ENCODE results near the gene GARIN1A.
"Not testable (repeated sequence)": the region's sequence is repeated elsewhere in the genome, so short reads cannot be mapped to it uniquely, and the experiment has no call there.

The GARIN1A gene

GRCh38 chr7:128671992-128672391 lies at the start of gene GARIN1A:
Gene GARIN1A (plus strand): TSS chr7:128672292. CDS start chr7:128672398, 106 bp downstream.
- no peak for DNase-seq

DNA sequence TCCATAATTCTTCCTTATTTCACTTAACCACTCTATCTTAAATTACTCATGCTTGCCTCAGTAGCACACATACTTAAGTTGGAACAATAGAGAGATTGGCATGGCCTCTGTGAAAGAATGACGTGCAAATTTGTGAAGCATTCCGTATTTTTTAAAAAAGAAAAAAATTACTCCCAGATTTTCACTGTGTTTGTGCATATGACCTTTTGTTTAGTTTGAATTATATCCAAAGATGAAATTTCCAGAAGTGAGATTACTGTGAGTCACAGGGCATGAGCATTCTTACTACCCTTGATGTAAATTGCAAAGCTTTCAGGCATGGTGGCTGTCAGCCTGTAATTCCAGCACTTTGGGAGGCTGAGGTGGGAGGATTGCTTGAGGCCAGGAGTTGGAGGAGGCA lies 45.0 kb upstream of the GARIN1A start:
- not testable (repeated sequence) for DNase-seq

DNA sequence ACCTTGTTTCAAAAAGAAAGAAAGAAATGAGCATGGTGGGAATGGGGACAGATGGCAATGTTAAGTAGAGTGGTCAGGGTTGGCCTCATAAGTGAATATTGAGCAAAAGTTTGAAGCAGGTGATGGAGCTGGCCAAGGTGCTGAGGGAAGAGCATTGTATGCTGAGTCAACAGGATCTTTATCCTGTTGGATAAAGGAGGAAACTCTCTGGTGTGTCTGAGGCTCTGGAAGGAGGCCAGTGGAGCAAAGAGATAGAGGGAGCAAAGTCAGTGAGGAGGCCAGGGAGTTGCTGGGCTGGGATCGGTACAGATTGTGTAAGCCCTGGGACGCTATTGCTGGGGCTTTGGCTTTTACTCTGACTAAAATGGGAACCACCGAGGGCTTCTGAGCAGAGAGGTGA lies 38.2 kb upstream of the GARIN1A start:
- DNase-seq, result not testable (repeated sequence)

DNA sequence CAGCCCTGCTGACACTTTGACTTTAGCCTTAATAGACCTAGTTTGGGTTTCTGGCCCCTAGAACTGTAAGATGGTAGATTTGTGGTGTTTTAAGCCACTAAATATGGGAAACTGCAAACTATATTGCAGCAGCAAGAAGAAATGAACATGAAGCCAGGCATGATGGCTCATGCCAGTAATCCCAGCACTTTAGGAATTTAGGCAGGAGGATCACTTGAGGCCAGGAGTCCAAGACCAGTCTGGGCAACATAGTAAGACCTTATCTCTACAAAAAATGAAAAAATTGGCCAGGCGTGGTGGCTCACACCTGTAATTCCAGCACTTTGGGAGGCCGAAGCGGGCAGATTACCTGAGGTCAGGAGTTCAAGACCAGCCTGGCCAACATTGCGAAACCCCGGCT lies 26.9 kb upstream of the GARIN1A start:
- DNase-seq, result not testable (repeated sequence)

- not testable (repeated sequence) for DNase-seq
These were observed 26.2 kb upstream of the GARIN1A start for GRCh38 chr7:128645844-128646243.

DNA sequence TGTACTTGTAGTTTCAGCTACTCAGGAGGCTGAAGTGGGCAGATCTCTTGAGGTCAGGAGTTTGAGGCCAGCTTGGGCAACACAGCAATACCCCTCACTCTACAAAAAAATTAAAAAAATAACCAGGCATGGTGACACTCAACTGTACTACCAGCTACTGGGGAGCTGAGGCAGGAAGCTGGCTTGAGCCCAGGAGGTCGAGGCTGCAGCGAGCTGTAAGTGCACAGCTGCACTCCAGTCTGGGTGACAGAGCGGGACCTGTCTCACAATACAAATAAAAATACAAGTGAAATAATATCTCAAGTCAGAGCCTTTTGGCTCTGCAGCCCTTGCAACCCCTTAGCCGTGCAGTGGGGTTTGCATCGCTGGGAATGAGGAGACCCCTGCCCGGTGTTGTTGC lies 25.2 kb upstream of the GARIN1A start:
- DNase-seq, result not testable (repeated sequence)

GRCh38 chr7:128651096-128651495 lies 21.0 kb upstream of the GARIN1A start:
- not testable (repeated sequence) for DNase-seq

GRCh38 chr7:128652606-128653005 lies 19.5 kb upstream of the GARIN1A start:
- not testable (repeated sequence) for DNase-seq

DNA sequence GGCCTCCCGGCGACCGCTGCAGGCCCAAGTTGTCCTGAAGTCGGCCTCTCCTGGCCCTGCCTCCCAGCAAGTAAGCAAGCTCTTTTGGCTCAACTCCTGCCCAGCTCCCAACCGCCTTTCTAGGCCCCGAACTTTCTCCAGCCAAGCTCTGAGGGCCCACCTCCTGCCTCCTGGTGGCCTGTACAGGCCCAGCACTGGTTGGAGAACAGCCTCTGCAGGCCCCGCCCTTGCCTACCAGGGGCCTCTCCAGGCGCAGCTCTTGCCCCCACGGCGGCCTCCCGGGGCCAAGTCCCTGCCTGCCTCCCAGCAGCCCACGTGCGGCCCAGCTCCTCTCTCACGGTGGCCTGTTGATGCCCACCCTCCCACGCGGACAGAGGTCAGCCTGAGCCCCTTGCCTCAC lies 18.9 kb upstream of the GARIN1A start:
- DNase-seq, result not testable (repeated sequence)

GRCh38 chr7:128654080-128654479 lies 18.0 kb upstream of the GARIN1A start:
- DNase-seq, result not testable (repeated sequence)

GRCh38 chr7:128654501-128654900 lies 17.6 kb upstream of the GARIN1A start:
- not testable (repeated sequence) for DNase-seq

- DNase-seq, result not testable (repeated sequence)
These were observed 13.7 kb upstream of the GARIN1A start for GRCh38 chr7:128658428-128658827.

DNA sequence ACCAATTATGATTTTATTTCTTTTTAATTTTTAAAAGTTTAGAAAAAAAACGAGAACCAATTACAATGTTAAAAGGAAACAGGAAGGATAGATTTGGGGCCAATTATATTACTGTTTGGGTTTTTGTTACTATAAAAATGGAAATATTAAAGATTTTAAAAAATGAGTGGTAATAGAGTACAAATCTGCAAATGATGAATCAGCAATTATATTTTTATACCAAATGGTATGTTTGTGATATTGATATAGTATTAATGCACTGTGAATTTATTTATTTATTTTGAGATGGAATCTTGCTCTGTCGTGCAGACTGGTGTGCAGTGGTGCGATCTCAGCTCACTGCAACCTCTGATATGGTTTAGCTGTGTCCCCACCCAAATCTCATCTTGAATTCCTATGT lies 11.5 kb upstream of the GARIN1A start:
- no peak for DNase-seq

DNA sequence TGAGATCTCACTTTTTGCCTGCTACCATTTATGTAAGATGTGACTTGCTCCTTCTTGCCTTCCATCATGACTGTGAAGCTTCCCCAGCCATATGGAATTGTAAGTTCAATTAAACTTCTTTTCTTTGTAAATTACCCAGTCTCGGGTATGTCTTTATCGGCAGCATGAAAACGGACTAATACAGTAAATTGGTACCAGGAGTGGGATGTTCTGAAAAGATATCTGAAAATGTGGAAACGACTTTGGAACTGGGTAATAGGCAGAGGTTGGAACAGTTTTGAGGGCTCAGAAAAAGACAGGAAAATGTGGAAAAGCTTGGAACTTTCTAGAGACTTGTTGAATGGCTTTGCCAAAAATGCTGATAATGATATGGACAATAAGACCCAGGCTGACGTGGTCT lies 10.6 kb upstream of the GARIN1A start:
- DNase-seq, result no peak

DNA sequence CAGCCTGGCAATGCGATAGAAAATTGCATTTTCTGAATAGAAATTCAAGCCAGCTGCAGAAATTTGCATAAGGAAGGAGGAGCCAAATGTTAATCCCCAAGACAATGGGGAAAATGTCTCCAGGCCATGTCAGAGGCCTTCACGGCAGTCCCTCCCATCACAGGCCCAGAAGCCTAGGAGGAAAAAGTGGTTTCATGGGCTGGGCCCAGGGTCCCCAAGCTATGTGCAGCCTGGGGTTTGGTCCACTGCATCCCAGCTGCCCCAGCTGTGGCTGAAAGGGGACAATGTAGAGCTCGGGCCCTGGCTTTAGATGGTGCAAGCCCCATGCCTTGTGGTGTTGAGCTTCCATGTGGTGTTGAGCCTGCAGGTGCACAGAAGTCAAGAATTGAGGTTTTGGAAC lies 10.0 kb upstream of the GARIN1A start:
- DNase-seq, result no peak

GRCh38 chr7:128663223-128663622 lies 8.9 kb upstream of the GARIN1A start:
- DNase-seq, result not testable (repeated sequence)

DNA sequence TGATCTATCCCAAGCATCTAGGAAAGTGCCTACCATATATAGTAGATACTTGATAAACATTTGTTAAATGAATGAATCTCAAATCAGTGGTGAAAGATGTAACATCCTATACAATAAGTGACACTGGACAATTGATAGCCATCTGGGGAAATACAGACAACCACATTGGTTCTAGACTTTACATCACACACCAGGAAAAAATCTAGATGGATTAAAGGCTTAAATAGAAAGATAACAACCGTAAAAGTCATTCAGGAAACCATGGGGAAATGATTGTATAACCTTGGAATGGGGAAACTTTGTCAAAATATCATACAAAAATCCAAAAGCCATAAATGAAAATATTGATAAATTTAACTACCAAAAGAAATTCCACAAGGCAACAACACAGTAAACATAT lies 7.0 kb upstream of the GARIN1A start:
- DNase-seq, result no peak

GRCh38 chr7:128666200-128666599 lies 5.9 kb upstream of the GARIN1A start:
- no peak for DNase-seq

- no peak for DNase-seq
These were observed 930 bp downstream of the GARIN1A start for GRCh38 chr7:128672927-128673517.

DNA sequence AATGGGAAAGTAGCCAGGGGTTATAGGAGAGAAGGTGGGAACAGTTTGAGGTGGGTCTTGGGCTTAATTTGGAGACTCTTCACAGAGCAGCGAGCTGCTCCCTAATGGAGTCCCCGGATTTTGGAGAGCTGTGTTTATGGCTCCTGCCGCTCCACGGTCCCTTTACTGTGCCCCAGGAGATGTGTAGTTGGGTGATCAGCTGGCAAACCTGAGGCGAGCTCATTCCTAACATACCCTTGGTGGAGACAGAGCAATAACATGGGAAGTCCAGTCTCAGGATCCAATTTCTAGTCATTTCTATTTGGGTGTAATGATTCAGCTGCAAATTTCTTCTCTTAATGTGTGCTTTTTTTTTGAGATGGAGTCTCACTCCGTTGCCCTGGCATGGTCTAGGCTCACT lies 1.5 kb downstream of the GARIN1A start:
- DNase-seq, result no peak

GRCh38 chr7:128676665-128677064 lies 4.6 kb downstream of the GARIN1A start:
- no peak for DNase-seq

GRCh38 chr7:128679920-128680319 lies 7.8 kb downstream of the GARIN1A start:
- no peak for DNase-seq

DNA sequence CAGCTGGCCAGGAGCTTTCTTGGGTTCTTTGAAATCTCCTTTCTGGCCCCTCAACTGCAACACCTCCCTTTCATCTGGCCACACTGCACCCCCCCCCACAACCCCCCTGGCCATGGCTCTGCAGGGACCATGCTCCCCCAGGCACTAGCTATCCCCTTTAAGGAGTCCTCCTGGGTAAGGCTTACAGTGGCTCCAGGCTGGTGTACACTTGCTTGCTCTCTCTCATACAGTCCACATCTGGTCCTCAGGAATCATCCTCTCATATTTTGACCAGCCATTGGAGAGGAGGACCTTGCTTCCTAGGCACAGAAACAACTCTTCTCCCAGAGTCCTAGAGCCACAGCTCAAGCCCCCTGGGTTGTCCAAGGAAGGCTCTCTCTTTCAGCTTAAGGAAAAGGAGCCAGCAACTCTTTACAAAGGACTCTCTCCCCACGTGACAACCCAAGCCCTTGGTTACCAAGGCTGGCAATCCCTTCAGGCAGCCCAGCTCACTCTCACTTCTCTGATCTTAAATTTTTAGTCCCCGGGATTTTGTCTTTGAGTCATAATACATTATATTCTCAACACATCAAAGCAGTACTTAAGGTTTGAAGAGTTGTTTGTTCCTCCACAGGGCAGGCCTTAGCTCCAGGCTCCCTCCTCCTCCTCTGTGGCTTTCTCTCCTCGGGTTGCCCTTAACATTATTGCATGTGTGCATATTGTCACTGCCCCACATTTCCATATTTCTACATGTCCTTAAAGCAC lies 9.9 kb downstream of the GARIN1A start:
- no peak for DNase-seq

- not testable (repeated sequence) for DNase-seq
These were observed 11.2 kb downstream of the GARIN1A start for GRCh38 chr7:128683270-128683669.

DNA sequence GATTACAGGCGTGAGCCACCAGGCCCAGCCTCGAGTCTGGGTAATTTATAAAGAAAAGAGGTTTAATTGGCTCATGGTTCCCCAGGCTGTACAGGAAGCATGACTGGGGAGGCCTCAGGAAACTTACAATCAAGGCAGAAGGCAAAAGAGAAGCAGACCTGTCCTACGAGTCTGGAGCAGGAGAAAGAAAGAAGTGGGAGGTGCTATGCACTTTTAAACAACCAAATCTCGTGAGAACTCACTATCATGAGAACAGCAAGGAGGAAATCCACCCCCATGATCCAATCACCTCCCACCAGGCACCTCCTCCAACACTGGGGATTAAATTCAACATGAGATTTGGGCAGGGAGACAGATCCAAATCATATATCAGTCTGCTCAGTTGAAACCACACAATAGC lies 11.6 kb downstream of the GARIN1A start:
- DNase-seq, result not testable (repeated sequence)

All from activated CD4-positive, CD25-positive, alpha-beta regulatory T cell treated with anti-CD3 and anti-CD28 coated beads, Interleukin-2, amount 50 U/mL, for 72 hours (primary cell).